ENCODE measurements around the gene FILIP1.
A peak's percentile ranks its signal among the peaks of the same experiment; 100 is the strongest.

Gene FILIP1

DNA sequence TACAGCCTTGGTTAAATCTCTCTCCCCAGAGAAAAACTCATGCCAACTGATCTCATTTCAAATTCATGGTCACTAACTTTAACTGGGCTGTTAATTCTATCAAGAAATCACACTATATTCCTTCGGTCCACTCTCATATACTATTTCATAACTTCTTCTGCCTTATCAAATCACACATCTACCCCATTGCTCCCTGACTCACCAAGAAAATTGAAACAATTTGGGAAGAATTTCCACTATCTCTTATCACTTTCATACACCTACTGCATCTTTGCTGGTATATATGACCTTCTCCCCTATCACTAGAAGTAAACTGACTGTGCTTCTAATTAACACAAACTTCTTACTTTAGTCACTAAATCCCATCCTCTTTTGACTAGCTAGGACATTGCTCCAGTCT is 102.3 kb downstream of the FILIP1 start:
- peak; percentile 29 to 90 for DNase-seq
- Histone ChIP-seq H2BK120ac (ENCODE audit: insufficient read depth, low read length, poor library complexity) (no peak overlapping the region), H2AK5ac (ENCODE audit: low read length) (no peak overlapping the region), H2AFZ (ENCODE audit: insufficient read depth, low read length, poor library complexity) (no peak overlapping the region), H4K8ac (ENCODE audit: low read depth, low read length) (no peak overlapping the region), H3K4me2 (ENCODE audit: low read length) (no peak overlapping the region), H3K4ac (ENCODE audit: low read depth, low read length) (no peak overlapping the region), H2BK12ac (ENCODE audit: low read length) (no peak overlapping the region), H3K18ac (ENCODE audit: low read length) (no peak overlapping the region), H3K23ac (ENCODE audit: low read length) (no peak overlapping the region), H3K27me3 (ENCODE audit: insufficient read depth, low read length) (no peaks in the 10 kb centered on the region), H3K79me2 (ENCODE audit: control insufficient read depth, insufficient read depth, low read length, poor library complexity) (no peaks in the 10 kb centered on the region), H3K4me3 (ENCODE audit: low read depth, low read length) (no peak overlapping the region), H4K91ac (ENCODE audit: low read depth, low read length) (no peak overlapping the region), H3K36me3 (ENCODE audit: control insufficient read depth in 1 of 2, insufficient read depth in 2 of 2, low read length in 2 of 2) (no peaks in the 10 kb centered on the region), H3K14ac (ENCODE audit: low read length) (no peak overlapping the region), H3K27ac (ENCODE audit: low read depth, low read length) (no peak overlapping the region), H4K12ac (ENCODE audit: low read depth, low read length) (no peak overlapping the region), H3K9me3 (ENCODE audit: insufficient read depth, low read depth, low read length) (no peaks in the 10 kb centered on the region), H2BK5ac (ENCODE audit: low read depth, low read length, poor library complexity) (no peak overlapping the region), H3K79me1 (ENCODE audit: low read length) (no peaks in the 10 kb centered on the region), H3K4me1 (ENCODE audit: control insufficient read depth in 1 of 2, insufficient read depth in 2 of 2, low read length in 2 of 2) (peaks cover 3% of the 10 kb centered on the region in 2 experiments), H3K9ac (ENCODE audit: low read length) (no peak overlapping the region)
- no CpG with 5 or more reads among the region's 1 CpG for WGBS (ENCODE audit: extremely low coverage, insufficient coverage, insufficient read length)

GRCh38 chr6:75386050-75386770 is 107.4 kb downstream of the FILIP1 start:
- H2BK120ac ChIP-seq (ENCODE audit: insufficient read depth, low read length, poor library complexity) = no peak overlapping the region
- no peak overlapping the region for H3K4me3 ChIP-seq (ENCODE audit: low read depth, low read length)
- no peaks in the 10 kb centered on the region for H3K4me1 ChIP-seq (ENCODE audit: control insufficient read depth in 1 of 2, insufficient read depth in 2 of 2, low read length in 2 of 2)
- no peak overlapping the region for H4K12ac ChIP-seq (ENCODE audit: low read depth, low read length)
- no peak overlapping the region for H3K9ac ChIP-seq (ENCODE audit: low read length)
- DNase-seq = peak; percentile 83 to 94
- H2AK5ac ChIP-seq (ENCODE audit: low read length) = no peak overlapping the region
- no peak overlapping the region for H3K27ac ChIP-seq (ENCODE audit: low read depth, low read length)
- H2BK5ac ChIP-seq (ENCODE audit: low read depth, low read length, poor library complexity) = no peak overlapping the region
- H2AFZ ChIP-seq (ENCODE audit: insufficient read depth, low read length, poor library complexity) = no peak overlapping the region
- H3K23ac ChIP-seq (ENCODE audit: low read length) = no peak overlapping the region
- H3K36me3 ChIP-seq (ENCODE audit: control insufficient read depth in 1 of 2, insufficient read depth in 2 of 2, low read length in 2 of 2) = no peaks in the 10 kb centered on the region
- H3K4ac ChIP-seq (ENCODE audit: low read depth, low read length) = no peak overlapping the region
- no peak overlapping the region for H3K18ac ChIP-seq (ENCODE audit: low read length)
- no peak overlapping the region for H2BK12ac ChIP-seq (ENCODE audit: low read length)
- H4K8ac ChIP-seq (ENCODE audit: low read depth, low read length) = no peak overlapping the region
- H3K79me2 ChIP-seq (ENCODE audit: control insufficient read depth, insufficient read depth, low read length, poor library complexity) = no peaks in the 10 kb centered on the region
- WGBS (ENCODE audit: extremely low coverage, insufficient coverage, insufficient read length) = no CpG with 5 or more reads among the region's 8 CpGs
- H3K27me3 ChIP-seq (ENCODE audit: insufficient read depth, low read length) = no peaks in the 10 kb centered on the region
- H3K79me1 ChIP-seq (ENCODE audit: low read length) = no peaks in the 10 kb centered on the region
- no peak overlapping the region for H4K91ac ChIP-seq (ENCODE audit: low read depth, low read length)
- no peak overlapping the region for H3K4me2 ChIP-seq (ENCODE audit: low read length)
- H3K9me3 ChIP-seq (ENCODE audit: insufficient read depth, low read depth, low read length) = no peaks in the 10 kb centered on the region
- H3K14ac ChIP-seq (ENCODE audit: low read length) = no peak overlapping the region

DNA sequence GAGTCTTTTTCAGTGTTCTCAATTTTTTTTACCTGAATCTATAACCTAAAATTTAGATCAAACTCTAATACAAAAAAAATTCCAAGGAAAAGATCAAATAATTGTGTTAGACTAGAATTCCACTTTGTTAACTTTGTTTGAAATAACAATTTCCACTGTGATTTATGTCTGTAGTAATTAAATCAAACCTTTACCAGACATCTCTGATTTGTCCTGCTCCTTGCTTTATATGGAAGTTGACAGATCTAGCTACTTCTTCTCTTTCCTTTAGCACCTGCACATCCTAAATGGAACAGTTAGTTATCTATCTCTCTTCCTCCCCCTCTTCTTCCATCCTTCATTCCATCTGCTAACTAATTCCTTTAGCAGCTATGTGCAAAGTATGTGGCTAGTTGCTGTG is 109.5 kb downstream of the FILIP1 start:
- H3K27ac ChIP-seq (ENCODE audit: low read depth, low read length) = no peak overlapping the region
- H3K36me3 ChIP-seq (ENCODE audit: control insufficient read depth in 1 of 2, insufficient read depth in 2 of 2, low read length in 2 of 2) = no peaks in the 10 kb centered on the region
- H3K18ac ChIP-seq (ENCODE audit: low read length) = no peak overlapping the region
- H3K14ac ChIP-seq (ENCODE audit: low read length) = no peak overlapping the region
- peaks cover 3% of the 10 kb centered on the region in 2 experiments for H3K4me1 ChIP-seq (ENCODE audit: control insufficient read depth in 1 of 2, insufficient read depth in 2 of 2, low read length in 2 of 2)
- H3K79me2 ChIP-seq (ENCODE audit: control insufficient read depth, insufficient read depth, low read length, poor library complexity) = no peaks in the 10 kb centered on the region
- H3K27me3 ChIP-seq (ENCODE audit: insufficient read depth, low read length) = no peaks in the 10 kb centered on the region
- no peak overlapping the region for H2AFZ ChIP-seq (ENCODE audit: insufficient read depth, low read length, poor library complexity)
- H2BK120ac ChIP-seq (ENCODE audit: insufficient read depth, low read length, poor library complexity) = no peak overlapping the region
- no peak overlapping the region for H4K12ac ChIP-seq (ENCODE audit: low read depth, low read length)
- H3K4me2 ChIP-seq (ENCODE audit: low read length) = no peak overlapping the region
- no peak overlapping the region for H3K23ac ChIP-seq (ENCODE audit: low read length)
- peaks cover 3% of the 10 kb centered on the region for H3K79me1 ChIP-seq (ENCODE audit: low read length)
- H2BK12ac ChIP-seq (ENCODE audit: low read length) = no peak overlapping the region
- H3K9ac ChIP-seq (ENCODE audit: low read length) = no peak overlapping the region
- H3K9me3 ChIP-seq (ENCODE audit: insufficient read depth, low read depth, low read length) = no peaks in the 10 kb centered on the region
- no peak overlapping the region for H4K91ac ChIP-seq (ENCODE audit: low read depth, low read length)
- H2AK5ac ChIP-seq (ENCODE audit: low read length) = no peak overlapping the region
- no peak overlapping the region for H3K4me3 ChIP-seq (ENCODE audit: low read depth, low read length)
- H3K4ac ChIP-seq (ENCODE audit: low read depth, low read length) = no peak overlapping the region
- H4K8ac ChIP-seq (ENCODE audit: low read depth, low read length) = no peak overlapping the region
- no peak for DNase-seq
- no peak overlapping the region for H2BK5ac ChIP-seq (ENCODE audit: low read depth, low read length, poor library complexity)

GRCh38 chr6:75382634-75382900 is 111.0 kb downstream of the FILIP1 start:
- Histone ChIP-seq H3K27ac (ENCODE audit: low read depth, low read length) (no peak overlapping the region), H3K9ac (ENCODE audit: low read length) (no peak overlapping the region), H2AK5ac (ENCODE audit: low read length) (no peak overlapping the region), H3K79me2 (ENCODE audit: control insufficient read depth, insufficient read depth, low read length, poor library complexity) (no peaks in the 10 kb centered on the region), H3K9me3 (ENCODE audit: insufficient read depth, low read depth, low read length) (no peaks in the 10 kb centered on the region), H2BK5ac (ENCODE audit: low read depth, low read length, poor library complexity) (no peak overlapping the region), H4K12ac (ENCODE audit: low read depth, low read length) (no peak overlapping the region), H3K36me3 (ENCODE audit: control insufficient read depth in 1 of 2, insufficient read depth in 2 of 2, low read length in 2 of 2) (no peaks in the 10 kb centered on the region), H3K27me3 (ENCODE audit: insufficient read depth, low read length) (no peaks in the 10 kb centered on the region), H3K4me3 (ENCODE audit: low read depth, low read length) (no peak overlapping the region), H3K18ac (ENCODE audit: low read length) (no peak overlapping the region), H3K4me2 (ENCODE audit: low read length) (no peak overlapping the region), H2AFZ (ENCODE audit: insufficient read depth, low read length, poor library complexity) (no peak overlapping the region), H3K14ac (ENCODE audit: low read length) (no peak overlapping the region), H2BK120ac (ENCODE audit: insufficient read depth, low read length, poor library complexity) (no peak overlapping the region), H3K4ac (ENCODE audit: low read depth, low read length) (no peak overlapping the region), H2BK12ac (ENCODE audit: low read length) (no peak overlapping the region), H3K79me1 (ENCODE audit: low read length) (peaks cover 3% of the 10 kb centered on the region), H3K23ac (ENCODE audit: low read length) (no peak overlapping the region), H3K4me1 (ENCODE audit: control insufficient read depth in 1 of 2, insufficient read depth in 2 of 2, low read length in 2 of 2) (peaks cover 3 to 8% of the 10 kb centered on the region in 2 experiments), H4K8ac (ENCODE audit: low read depth, low read length) (no peak overlapping the region), H4K91ac (ENCODE audit: low read depth, low read length) (no peak overlapping the region)
- WGBS (ENCODE audit: extremely low coverage, insufficient coverage, insufficient read length) = no CpG with 5 or more reads among the region's 2 CpGs
- DNase-seq = no peak
